GM12872 (cell line): ENCODE measurements around the gene MYCN.

Source experiments
- TF ChIP-seq, protein P1 (sequence below): IDR thresholded peaks from 3 replicates; pipeline ENCODE4 v1.5.1; 2011; ENCODE audit warnings: low read depth, mild to moderate bottlenecking, low read length, moderate library complexity; ENCODE audit not compliant: insufficient read depth

Gene MYCN

DNA sequence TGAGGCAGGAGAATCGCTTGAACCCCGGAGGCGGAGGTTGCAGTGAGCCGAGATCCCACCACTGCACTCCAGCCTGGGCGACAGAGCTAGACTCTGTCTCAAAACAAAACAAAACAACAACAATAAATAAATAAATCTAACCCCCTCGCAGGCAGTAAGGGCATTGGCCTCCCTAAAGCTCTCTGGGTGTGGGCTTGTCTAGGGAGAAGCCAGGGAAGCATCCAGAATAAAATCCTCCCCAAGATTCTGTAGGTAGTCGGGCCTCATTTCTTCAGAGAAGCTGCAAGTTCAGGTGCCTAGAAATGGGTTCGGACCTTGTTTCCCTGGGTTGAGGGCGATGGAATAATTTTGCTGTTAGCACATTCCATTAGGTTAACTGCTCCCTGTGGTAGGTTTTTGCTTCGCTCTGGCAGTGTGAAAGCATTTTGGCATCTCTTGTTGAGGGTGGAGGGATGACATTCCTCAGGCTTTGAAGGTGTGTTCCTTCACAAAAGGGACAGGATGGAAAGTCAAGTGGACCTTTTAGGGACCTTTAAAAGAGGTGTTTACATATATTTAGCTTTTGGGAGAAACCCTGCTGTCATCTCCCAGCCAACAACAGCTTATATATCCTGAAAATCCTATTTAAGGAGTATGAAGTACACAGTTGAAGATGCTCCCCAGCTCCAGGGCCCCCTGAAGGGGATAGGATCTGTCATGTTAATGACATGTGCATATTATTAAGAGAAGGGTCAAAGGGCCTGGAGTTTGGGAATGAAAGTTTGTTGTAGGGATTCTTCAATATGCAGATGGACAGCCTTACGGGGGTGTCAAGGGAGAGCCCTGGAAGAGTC lies 17.7 kb downstream of the MYCN start:
- TF ChIP-seq, protein P1, sequence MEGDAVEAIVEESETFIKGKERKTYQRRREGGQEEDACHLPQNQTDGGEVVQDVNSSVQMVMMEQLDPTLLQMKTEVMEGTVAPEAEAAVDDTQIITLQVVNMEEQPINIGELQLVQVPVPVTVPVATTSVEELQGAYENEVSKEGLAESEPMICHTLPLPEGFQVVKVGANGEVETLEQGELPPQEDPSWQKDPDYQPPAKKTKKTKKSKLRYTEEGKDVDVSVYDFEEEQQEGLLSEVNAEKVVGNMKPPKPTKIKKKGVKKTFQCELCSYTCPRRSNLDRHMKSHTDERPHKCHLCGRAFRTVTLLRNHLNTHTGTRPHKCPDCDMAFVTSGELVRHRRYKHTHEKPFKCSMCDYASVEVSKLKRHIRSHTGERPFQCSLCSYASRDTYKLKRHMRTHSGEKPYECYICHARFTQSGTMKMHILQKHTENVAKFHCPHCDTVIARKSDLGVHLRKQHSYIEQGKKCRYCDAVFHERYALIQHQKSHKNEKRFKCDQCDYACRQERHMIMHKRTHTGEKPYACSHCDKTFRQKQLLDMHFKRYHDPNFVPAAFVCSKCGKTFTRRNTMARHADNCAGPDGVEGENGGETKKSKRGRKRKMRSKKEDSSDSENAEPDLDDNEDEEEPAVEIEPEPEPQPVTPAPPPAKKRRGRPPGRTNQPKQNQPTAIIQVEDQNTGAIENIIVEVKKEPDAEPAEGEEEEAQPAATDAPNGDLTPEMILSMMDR, result no peak

DNA sequence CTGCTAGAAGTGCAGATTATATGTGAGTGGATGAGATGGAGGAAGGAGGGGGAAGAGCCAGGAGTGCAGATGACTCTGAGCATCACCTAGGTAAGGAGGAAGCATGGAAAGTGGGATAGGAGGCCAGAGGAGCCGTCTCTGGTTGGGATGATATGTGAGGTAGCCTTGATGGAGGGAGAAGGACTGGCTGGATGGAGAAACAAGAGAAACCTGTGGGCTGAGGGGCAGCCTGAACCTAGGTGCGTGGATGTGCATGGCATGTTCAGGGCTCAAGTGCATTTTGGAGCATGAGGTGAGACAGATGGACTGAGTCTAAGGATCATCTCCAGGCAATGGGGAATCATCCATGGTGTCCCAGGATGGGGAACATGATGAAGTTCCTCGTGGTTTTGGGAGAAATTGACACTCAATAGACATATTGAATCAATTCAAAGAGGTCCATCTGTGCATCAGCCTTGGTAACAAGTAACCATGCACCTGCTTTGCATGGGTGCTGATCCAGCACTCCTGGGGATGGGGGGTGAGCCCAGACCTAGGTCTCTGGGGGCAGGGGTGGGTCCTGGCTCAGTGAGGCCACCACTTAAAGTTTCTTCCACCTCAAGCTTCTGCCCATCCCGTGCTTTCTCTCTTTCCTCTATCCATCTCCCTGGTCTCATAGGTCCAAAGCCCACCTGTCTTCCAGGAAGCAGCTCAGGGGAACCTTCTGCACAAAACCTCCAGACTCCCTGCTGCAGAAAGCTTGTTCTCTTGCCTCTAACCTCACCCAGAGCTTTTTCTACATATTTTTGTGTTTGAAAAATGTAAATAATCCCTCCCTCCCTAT lies 19.2 kb downstream of the MYCN start:
- TF ChIP-seq, protein P1, result no peak

DNA sequence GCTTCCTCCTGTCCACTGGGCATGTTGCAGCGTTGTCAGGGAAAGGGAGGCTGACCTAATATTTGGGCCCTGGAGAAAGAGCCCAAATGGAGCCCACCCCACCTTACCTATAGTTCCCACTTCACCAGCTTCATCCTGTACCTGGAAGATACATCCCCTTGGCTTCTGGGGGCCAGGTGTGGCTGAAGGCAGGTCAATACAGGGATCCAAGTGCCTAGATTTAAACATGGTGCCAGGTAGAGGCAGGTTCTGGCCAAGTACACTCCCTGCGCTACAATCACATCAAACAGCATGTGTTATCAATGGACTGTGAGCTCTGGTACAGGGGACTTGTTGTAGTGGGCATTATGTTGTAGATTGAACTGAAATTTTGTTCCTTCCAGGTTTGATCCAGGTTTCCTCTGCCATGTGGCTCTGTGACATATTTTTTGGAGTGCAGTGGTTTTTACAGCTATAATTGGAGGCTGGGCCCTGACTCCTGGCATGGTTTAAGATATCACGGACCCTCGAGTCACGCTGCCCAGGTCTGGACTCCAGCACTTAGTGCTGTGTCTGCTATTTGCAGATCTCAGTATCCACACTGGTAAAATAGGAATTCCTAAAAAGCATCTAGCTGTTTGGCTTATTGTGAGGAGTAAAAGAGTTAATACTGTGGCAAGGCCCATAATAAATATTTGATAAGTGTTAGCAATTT lies 23.8 kb downstream of the MYCN start:
- TF ChIP-seq, protein P1, result no peak

DNA sequence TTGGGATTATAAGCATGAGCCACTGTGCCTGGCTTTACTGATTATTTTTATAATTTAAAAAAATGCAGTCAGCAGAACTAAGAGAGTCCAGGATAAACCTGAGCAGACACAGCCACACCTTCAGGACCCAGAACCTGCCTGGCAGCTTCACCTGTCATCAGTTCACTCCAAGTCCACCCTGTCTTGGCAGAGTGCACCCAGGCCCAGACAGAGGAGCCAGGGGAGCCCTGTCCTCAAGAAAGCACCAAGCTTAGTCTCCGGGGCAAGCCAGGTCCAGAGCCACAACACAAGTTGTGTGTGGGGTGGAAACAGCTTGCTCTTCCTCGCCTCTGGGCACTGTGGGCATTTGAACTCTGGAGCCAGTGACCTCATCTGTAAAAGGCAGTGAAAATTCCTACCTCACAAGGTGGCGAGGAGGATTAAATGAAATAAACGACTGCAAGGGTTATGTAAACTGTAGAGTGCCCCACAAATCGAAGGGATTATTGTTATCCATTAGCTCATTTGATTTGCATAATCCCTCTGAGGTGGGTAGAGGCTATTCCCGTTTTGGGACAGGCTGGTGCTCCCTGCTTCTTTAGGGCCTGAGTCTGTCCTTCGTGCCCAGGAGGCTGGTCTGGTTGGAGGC lies 24.7 kb downstream of the MYCN start:
- TF ChIP-seq, protein P1, result no peak

DNA sequence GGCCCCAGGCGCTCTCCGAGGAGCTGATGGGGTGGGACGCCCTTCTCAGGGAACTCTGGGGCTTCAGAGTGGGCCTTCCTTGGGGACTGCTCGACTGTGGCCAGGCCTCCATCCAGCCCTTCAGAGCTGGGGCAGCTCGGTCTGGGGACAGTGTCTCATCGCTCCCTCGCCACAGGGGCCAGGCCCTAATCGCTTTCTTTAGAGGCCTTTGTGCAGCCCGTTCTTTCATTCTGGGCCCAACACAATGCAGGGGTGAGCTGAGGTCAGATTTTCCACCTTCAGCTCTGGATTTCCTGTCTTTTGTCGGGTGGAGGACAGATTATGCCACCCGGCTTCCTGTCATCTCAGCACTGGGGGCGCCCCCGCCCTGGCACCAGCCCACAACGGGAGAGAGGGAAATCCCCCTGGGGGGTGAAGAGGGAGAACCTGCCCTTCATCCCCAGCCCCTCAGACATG lies 25.2 kb downstream of the MYCN start:
- TF ChIP-seq, protein P1, result no peak

DNA sequence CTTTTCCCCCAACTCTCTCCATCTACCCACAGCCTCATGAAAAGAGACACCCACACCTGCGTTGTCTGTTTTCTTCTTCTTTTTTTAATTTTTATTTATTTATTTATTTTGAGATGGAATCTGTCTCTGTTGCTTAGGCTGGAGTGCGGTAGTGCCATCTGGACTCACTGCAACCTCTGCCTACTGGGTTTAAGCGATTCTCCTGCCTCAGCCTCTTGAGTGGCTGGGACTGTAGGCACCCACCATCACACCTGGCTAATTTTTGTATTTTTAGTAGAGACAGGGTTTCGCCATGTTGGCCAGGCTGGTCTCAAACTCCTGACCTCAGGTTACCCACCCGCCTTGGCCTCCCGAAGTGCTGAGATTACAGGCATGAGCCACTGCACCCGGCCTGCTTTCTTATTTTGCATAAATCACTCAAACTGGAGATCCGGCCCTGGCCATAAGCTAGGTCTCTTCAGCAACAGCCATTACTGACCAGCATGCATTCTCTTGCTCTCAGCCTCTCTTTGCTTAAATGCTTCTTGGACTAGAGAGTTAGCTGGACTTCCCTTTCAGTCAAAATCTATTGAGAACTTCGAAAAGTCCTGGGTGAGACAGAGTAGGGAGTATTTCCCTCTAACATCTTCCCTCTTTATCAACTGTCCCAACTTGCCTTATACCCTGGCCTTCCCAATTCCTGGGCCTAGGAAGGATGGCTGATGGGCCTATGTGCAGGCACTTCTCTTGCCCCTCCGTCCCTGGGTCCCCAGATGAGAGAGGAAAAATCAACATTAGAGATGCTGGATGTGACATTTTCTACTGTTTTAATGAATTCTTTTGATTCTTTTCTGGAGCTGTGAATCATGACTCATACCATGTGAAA lies 27.3 kb downstream of the MYCN start:
- TF ChIP-seq, protein P1, result no peak
